Measurements from ENCODE around the gene CTDNEP1.

CTDNEP1 gene

GRCh38 chr17:7214300-7215135 is 37.0 kb downstream of the CTDNEP1 start:
- DNase-seq = peak; percentile 99

DNA sequence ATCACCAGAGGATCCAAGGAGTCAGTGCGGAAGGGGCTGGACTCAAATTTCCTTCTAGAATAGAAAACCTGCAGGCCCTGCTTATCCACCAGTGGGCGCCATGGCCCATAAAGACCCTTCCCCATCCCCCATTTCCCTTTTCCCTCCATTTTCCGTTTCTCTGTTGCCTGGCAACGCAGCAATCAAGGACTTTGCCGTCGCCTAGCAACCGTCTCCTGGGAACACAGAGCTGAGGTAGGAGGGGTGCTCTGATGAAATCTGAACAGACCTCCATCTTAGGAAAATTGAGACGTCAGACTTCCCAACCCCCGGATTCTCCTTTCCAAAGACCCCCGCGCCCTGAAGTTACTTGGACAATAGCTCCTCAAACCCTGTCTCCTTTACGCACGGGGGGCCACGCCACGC is 37.6 kb downstream of the CTDNEP1 start:
- DNase-seq = no peak

- no peak for DNase-seq
These were observed 39.9 kb downstream of the CTDNEP1 start for GRCh38 chr17:7211491-7212273.

- no peak for DNase-seq
These were observed 42.6 kb downstream of the CTDNEP1 start for GRCh38 chr17:7208754-7209460.

DNA sequence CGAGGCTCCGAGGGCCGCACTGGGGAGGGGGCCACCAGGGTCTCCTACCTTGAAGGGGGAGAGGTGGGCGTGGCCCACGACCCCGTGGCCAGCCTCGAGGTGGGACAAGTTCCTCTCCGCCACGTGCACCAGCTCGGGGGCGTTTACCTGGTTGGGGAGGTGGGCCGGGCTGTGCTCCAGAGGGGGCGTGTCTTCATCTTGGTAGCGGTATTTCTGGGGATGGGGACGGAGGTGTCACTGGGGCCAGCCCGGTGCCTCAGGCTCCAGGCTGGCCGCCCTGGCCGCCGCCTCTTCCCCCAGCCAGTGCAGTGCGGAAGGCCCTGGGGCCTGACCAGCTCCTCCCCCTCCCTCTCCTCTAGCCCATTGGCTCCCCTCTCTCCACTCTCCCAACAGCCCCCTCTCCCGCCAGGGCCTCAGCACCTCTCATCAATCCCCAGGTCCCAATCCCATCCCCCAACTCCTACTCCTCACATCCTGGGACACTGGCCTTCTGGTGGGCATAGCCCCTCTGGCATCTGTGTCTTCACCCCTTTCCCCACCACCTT is 43.4 kb downstream of the CTDNEP1 start:
- DNase-seq = no peak

DNA sequence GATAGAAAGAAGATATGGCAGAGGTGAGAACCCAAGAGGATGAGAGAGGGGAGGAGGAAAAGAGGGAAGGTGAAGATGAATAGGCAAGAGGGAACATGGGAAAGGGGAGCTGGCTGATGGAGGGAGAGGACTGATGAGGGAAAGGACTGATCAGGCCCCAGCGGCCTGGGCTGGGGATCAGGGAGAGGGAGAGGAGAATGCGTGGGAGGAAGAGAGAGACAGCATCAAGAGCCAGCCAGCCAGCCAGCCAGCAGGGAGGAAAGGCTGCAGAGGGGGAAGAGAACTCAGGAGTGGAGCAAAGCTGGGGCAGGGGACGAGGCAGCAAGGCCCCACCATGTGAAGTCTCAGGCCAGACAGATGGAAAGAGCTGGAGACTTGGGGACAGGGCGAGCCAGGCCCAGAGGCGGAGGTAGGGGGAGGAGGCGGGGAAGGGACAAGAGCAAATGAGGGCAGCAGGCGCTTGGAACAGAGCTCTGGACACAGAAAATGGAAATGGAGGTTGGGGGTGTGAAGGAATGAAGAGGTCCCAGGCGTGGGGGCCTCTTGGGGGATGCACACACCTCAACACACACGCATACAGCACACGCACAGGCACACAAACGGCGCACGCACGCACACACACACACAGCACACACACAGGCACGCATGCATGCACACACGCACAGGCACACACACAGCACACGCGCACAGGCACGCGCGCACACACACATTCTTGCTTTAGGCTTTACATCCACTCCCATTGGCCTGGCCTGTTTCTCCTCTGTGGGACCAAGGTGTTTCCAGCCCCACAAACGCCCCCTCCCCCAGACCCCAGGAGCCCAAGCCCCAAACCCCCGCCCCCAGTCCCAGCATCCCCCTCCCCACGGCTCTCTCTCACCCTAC is 44.2 kb downstream of the CTDNEP1 start:
- DNase-seq = no peak

- no peak for DNase-seq
These were observed 46.0 kb downstream of the CTDNEP1 start for GRCh38 chr17:7205561-7205960.

- peak; percentile 94 for DNase-seq
These were observed 46.6 kb downstream of the CTDNEP1 start for GRCh38 chr17:7204828-7205461.

- DNase-seq = peak; percentile 33
These were observed 47.2 kb downstream of the CTDNEP1 start for GRCh38 chr17:7204336-7204735.

GRCh38 chr17:7203391-7203790 is 48.1 kb downstream of the CTDNEP1 start:
- no peak for DNase-seq

GRCh38 chr17:7196651-7197401 is 54.7 kb downstream of the CTDNEP1 start:
- DNase-seq = no peak

DNA sequence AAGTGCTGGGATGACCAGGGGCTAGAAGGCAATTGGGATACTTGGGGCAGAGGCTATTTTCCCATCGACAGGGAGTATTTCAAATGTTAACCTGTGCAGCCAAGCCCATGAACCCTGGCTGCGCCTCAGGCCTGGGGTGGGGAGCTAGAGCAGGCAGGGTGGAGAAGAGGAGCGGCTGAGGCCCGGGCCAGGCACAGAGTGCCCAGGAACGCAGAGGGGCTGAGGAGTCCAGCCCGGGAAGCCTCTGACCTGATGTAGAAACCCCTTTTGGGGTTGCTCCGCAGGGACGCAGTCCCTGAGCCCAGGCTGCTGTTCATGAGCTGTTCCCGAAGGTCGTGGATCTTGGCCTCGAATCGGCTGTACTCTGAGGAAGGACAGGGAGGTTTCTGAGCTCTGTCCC is 55.6 kb downstream of the CTDNEP1 start:
- DNase-seq = no peak

Data from activated gamma-delta T cell treated with Interleukin-2 at 50 U/mL for 16 hours (primary cell).